ENCODE data around the gene RAB40B. TPM values are rescaled to one million over a fixed set of nuclear protein-coding genes. Genes with fewer than 3 reads are reported as not detected.

Gene RAB40B
- total RNA-seq, 3 donors from 2014 or later (not counting 1 experiment from before 2014, with no cell fraction given): 3.7 to 7.3 (median 4.0) TPM

GRCh38 chr17:82693168-82693867 is 5.2 kb downstream of the RAB40B start:
- Mint-ChIP-seq H3K27me3 (ENCODE audit: low read depth in 2 of 2) (no peaks in the 10 kb centered on the region), H3K27ac (no peak overlapping the region), H3K4me3 (no peak overlapping the region), H3K9me3 (no peaks in the 10 kb centered on the region), H3K36me3 (no peaks in the 10 kb centered on the region), H3K4me1 (no peaks in the 10 kb centered on the region)
- Histone ChIP-seq H3K27me3 (ENCODE audit: control insufficient read depth, insufficient read depth, low read length) (peaks cover 8% of the 10 kb centered on the region), H3K9me3 (ENCODE audit: control insufficient read depth, insufficient read depth, low read length) (peaks cover 7% of the 10 kb centered on the region), H3K27ac (ENCODE audit: low read length) (no peak overlapping the region), H3K4me1 (ENCODE audit: control insufficient read depth, insufficient read depth, low read length) (peaks cover 11% of the 10 kb centered on the region), H3K4me3 (ENCODE audit: low read length) (no peak overlapping the region), H3K36me3 (ENCODE audit: control insufficient read depth, insufficient read depth, low read length) (no peaks in the 10 kb centered on the region)
- intact Hi-C loops (cut with micrococcal nuclease): no loop called here
- TF ChIP-seq CTCF (IDR thresholded peaks at IDR 0.05): no peak
- DNase-seq (no peak), ATAC-seq (no peak)
- 93% methylated on average over 22 of the region's 22 CpGs for WGBS (ENCODE audit: insufficient coverage)

GRCh38 chr17:82692268-82692667 is 6.2 kb downstream of the RAB40B start:
- no peaks in the 10 kb centered on the region for H3K4me1 Mint-ChIP-seq
- WGBS (ENCODE audit: insufficient coverage): 89% methylated on average over 16 of the region's 16 CpGs
- H3K4me1 ChIP-seq (ENCODE audit: control insufficient read depth, insufficient read depth, low read length): peaks cover 5% of the 10 kb centered on the region
- H3K36me3 Mint-ChIP-seq: no peaks in the 10 kb centered on the region
- no peak overlapping the region for H3K4me3 Mint-ChIP-seq
- H3K27ac ChIP-seq (ENCODE audit: low read length): no peak overlapping the region
- intact Hi-C loops (cut with micrococcal nuclease): no loop called here
- no peaks in the 10 kb centered on the region for H3K36me3 ChIP-seq (ENCODE audit: control insufficient read depth, insufficient read depth, low read length)
- peaks cover 7% of the 10 kb centered on the region for H3K9me3 ChIP-seq (ENCODE audit: control insufficient read depth, insufficient read depth, low read length)
- no peaks in the 10 kb centered on the region for H3K9me3 Mint-ChIP-seq
- no peak for ATAC-seq
- H3K27me3 Mint-ChIP-seq (ENCODE audit: low read depth in 2 of 2): no peaks in the 10 kb centered on the region
- H3K4me3 ChIP-seq (ENCODE audit: low read length): no peak overlapping the region
- H3K27ac Mint-ChIP-seq: no peak overlapping the region
- no peak for TF ChIP-seq CTCF (IDR thresholded peaks at IDR 0.05)
- no peak for DNase-seq
- H3K27me3 ChIP-seq (ENCODE audit: control insufficient read depth, insufficient read depth, low read length): peaks cover 6% of the 10 kb centered on the region

- H3K36me3 Mint-ChIP-seq: no peaks in the 10 kb centered on the region
- 86% methylated on average over 11 of the region's 17 CpGs for WGBS (ENCODE audit: insufficient coverage)
- H3K4me3 Mint-ChIP-seq: no peak overlapping the region
- no peak overlapping the region for H3K27ac ChIP-seq (ENCODE audit: low read length)
- peaks cover under 1% of the 10 kb centered on the region for H3K27me3 ChIP-seq (ENCODE audit: control insufficient read depth, insufficient read depth, low read length)
- no peak for ATAC-seq
- no peaks in the 10 kb centered on the region for H3K36me3 ChIP-seq (ENCODE audit: control insufficient read depth, insufficient read depth, low read length)
- no peaks in the 10 kb centered on the region for H3K9me3 Mint-ChIP-seq
- intact Hi-C loops (cut with micrococcal nuclease): no loop called here
- no peak overlapping the region for H3K4me3 ChIP-seq (ENCODE audit: low read length)
- no peak for DNase-seq
- H3K9me3 ChIP-seq (ENCODE audit: control insufficient read depth, insufficient read depth, low read length): peaks cover 7% of the 10 kb centered on the region
- no peak overlapping the region for H3K27ac Mint-ChIP-seq
- TF ChIP-seq CTCF (IDR thresholded peaks at IDR 0.05): no peak
- H3K4me1 ChIP-seq (ENCODE audit: control insufficient read depth, insufficient read depth, low read length): no peaks in the 10 kb centered on the region
- no peaks in the 10 kb centered on the region for H3K4me1 Mint-ChIP-seq
- no peaks in the 10 kb centered on the region for H3K27me3 Mint-ChIP-seq (ENCODE audit: low read depth in 2 of 2)
Measured at GRCh38 chr17:82691714-82692113, 6.8 kb downstream of the RAB40B start.
